Measurements from ENCODE around the gene EDIL3.

DNA sequence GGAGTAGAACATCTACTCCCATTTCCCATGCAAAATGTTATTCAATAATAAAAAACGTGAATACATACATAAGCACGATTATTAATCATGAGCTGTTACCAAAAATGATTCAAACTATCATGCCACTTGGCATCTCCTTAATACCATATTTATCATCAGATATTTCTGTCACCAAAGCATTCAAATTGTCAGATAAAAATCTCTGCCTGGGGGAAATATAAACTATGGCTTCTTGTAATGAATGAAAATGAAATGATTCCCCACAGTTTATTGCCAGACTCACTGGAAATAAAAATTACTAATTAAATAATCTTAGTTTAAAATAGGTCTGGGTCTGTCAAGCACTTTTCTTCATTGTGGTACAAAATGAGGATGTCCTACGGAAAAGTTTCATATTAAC lies 265.4 kb downstream of the EDIL3 start:
- TF ChIP-seq, protein P1, sequence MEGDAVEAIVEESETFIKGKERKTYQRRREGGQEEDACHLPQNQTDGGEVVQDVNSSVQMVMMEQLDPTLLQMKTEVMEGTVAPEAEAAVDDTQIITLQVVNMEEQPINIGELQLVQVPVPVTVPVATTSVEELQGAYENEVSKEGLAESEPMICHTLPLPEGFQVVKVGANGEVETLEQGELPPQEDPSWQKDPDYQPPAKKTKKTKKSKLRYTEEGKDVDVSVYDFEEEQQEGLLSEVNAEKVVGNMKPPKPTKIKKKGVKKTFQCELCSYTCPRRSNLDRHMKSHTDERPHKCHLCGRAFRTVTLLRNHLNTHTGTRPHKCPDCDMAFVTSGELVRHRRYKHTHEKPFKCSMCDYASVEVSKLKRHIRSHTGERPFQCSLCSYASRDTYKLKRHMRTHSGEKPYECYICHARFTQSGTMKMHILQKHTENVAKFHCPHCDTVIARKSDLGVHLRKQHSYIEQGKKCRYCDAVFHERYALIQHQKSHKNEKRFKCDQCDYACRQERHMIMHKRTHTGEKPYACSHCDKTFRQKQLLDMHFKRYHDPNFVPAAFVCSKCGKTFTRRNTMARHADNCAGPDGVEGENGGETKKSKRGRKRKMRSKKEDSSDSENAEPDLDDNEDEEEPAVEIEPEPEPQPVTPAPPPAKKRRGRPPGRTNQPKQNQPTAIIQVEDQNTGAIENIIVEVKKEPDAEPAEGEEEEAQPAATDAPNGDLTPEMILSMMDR (IDR thresholded peaks at IDR 0.05), result no peak
- no peak for TF ChIP-seq POLR2A (IDR thresholded peaks at IDR 0.05)
